ENCODE measurements around the gene TARBP1. TPM values are rescaled to one million over a fixed set of nuclear protein-coding genes. Genes with fewer than 3 reads are reported as not detected.
A peak's percentile ranks its signal among the peaks of the same experiment; 100 is the strongest.
"Not testable (repeated sequence)": the region's sequence is repeated elsewhere in the genome, so short reads cannot be mapped to it uniquely, and the experiment has no call there.

Gene TARBP1
- total and polyA plus RNA-seq, 4 experiments from 2014 or later, result 10.0 to 27.5 (median 20.0) TPM

DNA sequence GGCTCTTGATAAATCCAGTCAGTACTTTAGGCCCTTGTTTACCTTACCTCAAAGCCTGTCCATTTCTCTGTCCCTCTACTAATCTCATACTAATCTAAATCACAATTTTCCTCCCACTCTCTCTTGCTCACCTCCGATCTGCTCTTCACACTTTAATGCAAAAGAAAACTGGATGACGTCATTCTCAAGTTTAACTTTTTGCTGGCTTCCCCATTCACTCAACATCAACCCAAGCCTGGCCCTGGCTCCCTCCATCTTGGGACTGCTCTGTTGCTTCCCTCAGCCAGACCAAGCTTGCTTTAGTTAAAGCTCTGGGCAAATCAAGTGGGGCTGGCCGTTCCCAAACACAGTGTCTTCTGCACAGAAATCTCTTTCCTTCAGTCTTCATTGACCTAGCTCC lies 76.0 kb downstream of the TARBP1 start:
- CTCF ChIA-PET (ENCODE audit: partially characterized antibody), result interaction anchor here (1.3 kb wide), 1 partner anchor 93 kb away, joined by 4 read pairs; no protein-coding TSS in a partner anchor
- Mint-ChIP-seq H3K4me1 (peaks cover 36 to 63% (median 43%) of the 10 kb centered on the region in 4 donors), H3K4me3 (peak overlapping the region in 5 of 8 donors; percentile 17 to 74 (median 45))

GRCh38 chr1:234401658-234402057 lies 77.3 kb downstream of the TARBP1 start:
- H3K9me3 ChIP-seq (ENCODE audit: control insufficient read depth in 1 of 2, low read length in 2 of 2), result no peaks in the 10 kb centered on the region
- no peak for DNase-seq
- peaks cover 35% of the 10 kb centered on the region for H3K4me1 ChIP-seq (ENCODE audit: insufficient read depth, low read length)
- H3K4me1 Mint-ChIP-seq, result peaks cover 38 to 58% (median 45%) of the 10 kb centered on the region in 4 donors
- CTCF ChIA-PET (ENCODE audit: partially characterized antibody), result interaction anchor here (1.1 kb wide), 1 partner anchor 8 kb away, joined by 3 read pairs; no protein-coding TSS in a partner anchor
- H3K4me3 ChIP-seq (ENCODE audit: low read length in 2 of 2), result peak overlapping the region in 1 of 2 donors; percentile 2
- peak overlapping the region; percentile 62 to 95 (median 89) for H3K27ac Mint-ChIP-seq
- H3K36me3 Mint-ChIP-seq, result peaks cover 4% of the 10 kb centered on the region in 2 donors
- peak overlapping the region; percentile 38 for H3K27ac ChIP-seq (ENCODE audit: low read depth, low read length)
- POLR2A ChIA-PET (ENCODE audit: partially characterized antibody), result interaction anchor here (10.1 kb wide), 1 partner anchor 28 kb away, joined by 101 read pairs; the partner anchor contains the start of gene COA6
- intact Hi-C loops (cut with micrococcal nuclease), result no loop called here
- no peaks in the 10 kb centered on the region for H3K9me3 Mint-ChIP-seq
- H3K4me3 Mint-ChIP-seq, result peak overlapping the region; percentile 51 to 91 (median 78)
- H3K36me3 ChIP-seq (ENCODE audit: insufficient read depth, low read length), result no peaks in the 10 kb centered on the region
- no peaks in the 10 kb centered on the region for H3K27me3 Mint-ChIP-seq
- no peaks in the 10 kb centered on the region for H3K27me3 ChIP-seq (ENCODE audit: insufficient read depth, low read length)

More for the DNA sequence above, 76.0 kb downstream of the TARBP1 start:
- peak overlapping the region in 6 of 7 donors; percentile 17 to 76 (median 53) for H3K27ac Mint-ChIP-seq
- Histone ChIP-seq H3K4me3 (ENCODE audit: low read length in 2 of 2) (no peak overlapping the region), H3K4me1 (ENCODE audit: insufficient read depth, low read length) (peaks cover 39% of the 10 kb centered on the region), H3K36me3 (ENCODE audit: insufficient read depth, low read length) (no peaks in the 10 kb centered on the region), H3K27me3 (ENCODE audit: insufficient read depth, low read length) (no peaks in the 10 kb centered on the region), H3K9me3 (ENCODE audit: control insufficient read depth in 1 of 2, low read length in 2 of 2) (no peaks in the 10 kb centered on the region), H3K27ac (ENCODE audit: low read depth, low read length) (no peak overlapping the region)
- intact Hi-C loops (cut with micrococcal nuclease), result no loop called here
- peaks cover 0 to 4% of the 10 kb centered on the region in 2 donors for H3K36me3 Mint-ChIP-seq
- no peak for DNase-seq
- POLR2A ChIA-PET (ENCODE audit: partially characterized antibody), result interaction anchor here (0.9 to 10.1 kb wide), 2 partner anchors 17 to 30 kb away, joined by 3 to 101 read pairs; partner anchors contain the start of gene COA6
- H3K27me3 Mint-ChIP-seq, result no peaks in the 10 kb centered on the region
- no peaks in the 10 kb centered on the region for H3K9me3 Mint-ChIP-seq

DNA sequence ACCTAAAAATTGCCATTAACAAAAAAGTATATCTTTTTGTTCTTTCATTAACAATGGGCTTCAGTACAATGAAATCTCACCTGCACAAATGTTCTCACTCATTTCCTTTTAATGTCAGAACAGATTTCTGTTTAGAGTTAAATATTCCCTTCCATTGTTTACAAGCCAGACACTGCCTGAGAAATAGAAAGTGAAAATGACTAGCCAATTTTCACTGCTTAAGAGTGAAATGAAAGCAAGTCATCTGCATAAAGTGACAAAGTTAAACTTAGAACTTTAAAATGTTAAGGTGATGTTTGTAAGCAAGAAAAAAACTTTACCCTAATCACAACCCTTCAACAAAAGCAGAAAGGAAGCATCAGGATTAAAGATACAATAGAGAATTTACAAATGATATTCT lies 78.2 kb downstream of the TARBP1 start:
- peaks cover 4 to 7% of the 10 kb centered on the region in 2 donors for H3K36me3 Mint-ChIP-seq
- peak overlapping the region; percentile 62 to 95 (median 92) for H3K27ac Mint-ChIP-seq
- CTCF ChIA-PET (ENCODE audit: partially characterized antibody), result no interaction called here
- peak in 4 of 5 donors; percentile 12 to 33 (median 28) for DNase-seq
- peak overlapping the region; percentile 38 for H3K27ac ChIP-seq (ENCODE audit: low read depth, low read length)
- intact Hi-C loops (cut with micrococcal nuclease), result loop anchor here (1.0 kb wide), 2 partner anchors 8 to 27 kb away; partner anchors contain the start of gene COA6
- POLR2A ChIA-PET (ENCODE audit: partially characterized antibody), result interaction anchor here (4.0 kb wide), 1 partner anchor 27 kb away, joined by 27 read pairs; the partner anchor contains the start of gene COA6
- H3K4me1 ChIP-seq (ENCODE audit: insufficient read depth, low read length), result peaks cover 35% of the 10 kb centered on the region
- H3K9me3 ChIP-seq (ENCODE audit: control insufficient read depth in 1 of 2, low read length in 2 of 2), result no peaks in the 10 kb centered on the region
- H3K9me3 Mint-ChIP-seq, result no peaks in the 10 kb centered on the region
- H3K36me3 ChIP-seq (ENCODE audit: insufficient read depth, low read length), result no peaks in the 10 kb centered on the region
- H3K27me3 Mint-ChIP-seq, result no peaks in the 10 kb centered on the region
- peak overlapping the region in 1 of 2 donors; percentile 8 for H3K4me3 ChIP-seq (ENCODE audit: low read length in 2 of 2)
- H3K4me1 Mint-ChIP-seq, result peaks cover 39 to 55% (median 49%) of the 10 kb centered on the region in 4 donors
- H3K27me3 ChIP-seq (ENCODE audit: insufficient read depth, low read length), result no peaks in the 10 kb centered on the region
- H3K4me3 Mint-ChIP-seq, result peak overlapping the region; percentile 72 to 91 (median 80)

DNA sequence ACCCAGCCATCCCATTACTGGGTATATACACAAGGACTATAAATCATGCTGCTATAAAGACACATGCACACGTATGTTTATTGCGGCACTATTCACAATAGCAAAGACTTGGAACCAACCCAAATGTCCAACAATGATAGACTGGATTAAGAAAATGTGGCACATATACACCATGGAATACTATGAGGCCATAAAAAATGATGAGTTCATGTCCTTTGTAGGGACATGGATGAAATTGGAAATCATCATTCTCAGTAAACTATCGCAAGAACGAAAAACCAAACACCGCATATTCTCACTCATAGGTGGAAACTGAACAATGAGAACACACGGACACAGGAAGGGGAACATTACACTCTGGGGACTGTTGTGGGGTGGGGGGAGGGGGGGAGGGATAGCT lies 79.5 kb downstream of the TARBP1 start:
- H3K9me3 ChIP-seq (ENCODE audit: control insufficient read depth in 1 of 2, low read length in 2 of 2); DNase-seq; H3K27ac ChIP-seq (ENCODE audit: low read depth, low read length); H3K36me3 Mint-ChIP-seq; H3K27me3 Mint-ChIP-seq; intact Hi-C loops (cut with micrococcal nuclease); H3K9me3 Mint-ChIP-seq; H3K27me3 ChIP-seq (ENCODE audit: insufficient read depth, low read length); H3K36me3 ChIP-seq (ENCODE audit: insufficient read depth, low read length): not testable (repeated sequence)
- POLR2A ChIA-PET (ENCODE audit: partially characterized antibody), result interaction anchor here (1.0 to 4.0 kb wide), 4 partner anchors 8 to 26 kb away, joined by 3 to 27 read pairs (median 8); partner anchors contain the start of gene COA6
- CTCF ChIA-PET (ENCODE audit: partially characterized antibody), result interaction anchor here (1.6 to 1.9 kb wide), 2 partner anchors 10 to 71 kb away, joined by 3 to 5 read pairs; no protein-coding TSS in a partner anchor
- Mint-ChIP-seq H3K4me3 (peak overlapping the region; percentile 68 to 94 (median 82)), H3K4me1 (peaks cover 39 to 55% (median 49%) of the 10 kb centered on the region in 4 donors), H3K27ac (peak overlapping the region; percentile 78 to 94 (median 85))
- H3K4me1 ChIP-seq (ENCODE audit: insufficient read depth, low read length), result peaks cover 35% of the 10 kb centered on the region
- H3K4me3 ChIP-seq (ENCODE audit: low read length in 2 of 2), result peak overlapping the region in 1 of 2 donors; percentile 48

GRCh38 chr1:234398849-234399381 lies 80.1 kb downstream of the TARBP1 start:
- Histone ChIP-seq H3K4me3 (ENCODE audit: low read length in 2 of 2) (peak overlapping the region in 1 of 2 donors; percentile 48), H3K36me3 (ENCODE audit: insufficient read depth, low read length) (no peaks in the 10 kb centered on the region), H3K9me3 (ENCODE audit: control insufficient read depth in 1 of 2, low read length in 2 of 2) (no peaks in the 10 kb centered on the region), H3K27me3 (ENCODE audit: insufficient read depth, low read length) (no peaks in the 10 kb centered on the region), H3K27ac (ENCODE audit: low read depth, low read length) (peak overlapping the region; percentile 22), H3K4me1 (ENCODE audit: insufficient read depth, low read length) (peaks cover 35% of the 10 kb centered on the region)
- H3K27me3 Mint-ChIP-seq, result no peaks in the 10 kb centered on the region
- ChIA-PET CTCF (ENCODE audit: partially characterized antibody) (interaction anchor here (1.6 to 1.9 kb wide), 2 partner anchors 11 to 70 kb away, joined by 3 to 5 read pairs; no protein-coding TSS in a partner anchor), POLR2A (ENCODE audit: partially characterized antibody) (interaction anchor here (1.0 to 4.0 kb wide), 6 partner anchors 8 to 42 kb away, joined by 3 to 27 read pairs (median 5); partner anchors contain the start of gene COA6)
- peak overlapping the region; percentile 68 to 94 (median 82) for H3K4me3 Mint-ChIP-seq
- peaks cover 9 to 12% of the 10 kb centered on the region in 2 donors for H3K36me3 Mint-ChIP-seq
- peak overlapping the region; percentile 3 to 94 (median 84) for H3K27ac Mint-ChIP-seq
- peaks cover 39 to 55% (median 50%) of the 10 kb centered on the region in 4 donors for H3K4me1 Mint-ChIP-seq
- no peak for DNase-seq
- intact Hi-C loops (cut with micrococcal nuclease), result no loop called here
- no peaks in the 10 kb centered on the region for H3K9me3 Mint-ChIP-seq

GRCh38 chr1:234397732-234398131 lies 81.2 kb downstream of the TARBP1 start:
- Mint-ChIP-seq H3K4me1 (peaks cover 34 to 48% (median 45%) of the 10 kb centered on the region in 4 donors), H3K9me3 (no peaks in the 10 kb centered on the region), H3K27me3 (no peaks in the 10 kb centered on the region), H3K36me3 (peaks cover 12 to 14% of the 10 kb centered on the region in 2 donors), H3K27ac (no peak overlapping the region), H3K4me3 (no peak overlapping the region)
- ChIA-PET CTCF (ENCODE audit: partially characterized antibody) (interaction anchor here (1.9 kb wide), 1 partner anchor 12 kb away, joined by 5 read pairs; no protein-coding TSS in a partner anchor), POLR2A (ENCODE audit: partially characterized antibody) (interaction anchor here (0.6 to 4.0 kb wide), 5 partner anchors 10 to 40 kb away, joined by 3 to 27 read pairs (median 4); partner anchors contain the start of gene COA6)
- no peak for DNase-seq
- Histone ChIP-seq H3K4me3 (ENCODE audit: low read length in 2 of 2) (no peak overlapping the region), H3K4me1 (ENCODE audit: insufficient read depth, low read length) (peaks cover 35% of the 10 kb centered on the region), H3K9me3 (ENCODE audit: control insufficient read depth in 1 of 2, low read length in 2 of 2) (no peaks in the 10 kb centered on the region), H3K27me3 (ENCODE audit: insufficient read depth, low read length) (no peaks in the 10 kb centered on the region), H3K36me3 (ENCODE audit: insufficient read depth, low read length) (no peaks in the 10 kb centered on the region), H3K27ac (ENCODE audit: low read depth, low read length) (no peak overlapping the region)
- intact Hi-C loops (cut with micrococcal nuclease), result no loop called here

DNA sequence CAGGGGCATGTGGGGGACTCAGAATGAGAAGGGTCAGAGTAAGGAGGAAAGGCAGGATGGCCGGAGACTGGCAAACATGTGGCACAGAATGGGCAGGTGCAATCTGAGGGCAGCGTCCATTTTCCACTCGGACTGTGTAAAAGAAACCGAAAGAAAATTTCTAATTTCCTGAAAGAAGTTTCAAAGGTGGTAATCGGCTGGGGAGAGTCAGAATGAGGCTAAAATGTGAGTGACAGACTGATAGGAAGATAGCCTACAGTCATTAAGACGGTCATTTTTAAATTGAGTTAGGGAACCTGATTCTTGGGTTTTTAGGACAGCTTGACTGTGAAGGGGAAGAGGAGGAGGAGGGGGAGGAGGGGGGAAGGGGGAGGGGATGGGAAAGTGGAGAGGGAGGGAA lies 82.1 kb downstream of the TARBP1 start:
- Mint-ChIP-seq H3K9me3 (no peaks in the 10 kb centered on the region), H3K4me1 (peaks cover 31 to 42% (median 40%) of the 10 kb centered on the region in 4 donors), H3K36me3 (peaks cover 16 to 19% of the 10 kb centered on the region in 2 donors), H3K4me3 (peak overlapping the region in 6 of 8 donors; percentile 20 to 75 (median 42)), H3K27me3 (no peaks in the 10 kb centered on the region), H3K27ac (peak overlapping the region; percentile 68 to 97 (median 83))
- Histone ChIP-seq H3K27ac (ENCODE audit: low read depth, low read length) (no peak overlapping the region), H3K36me3 (ENCODE audit: insufficient read depth, low read length) (no peaks in the 10 kb centered on the region), H3K4me1 (ENCODE audit: insufficient read depth, low read length) (peaks cover 28% of the 10 kb centered on the region), H3K9me3 (ENCODE audit: control insufficient read depth in 1 of 2, low read length in 2 of 2) (no peaks in the 10 kb centered on the region), H3K4me3 (ENCODE audit: low read length in 2 of 2) (no peak overlapping the region), H3K27me3 (ENCODE audit: insufficient read depth, low read length) (no peaks in the 10 kb centered on the region)
- intact Hi-C loops (cut with micrococcal nuclease), result no loop called here
- POLR2A ChIA-PET (ENCODE audit: partially characterized antibody), result no interaction called here
- DNase-seq, result peak in 1 of 5 donors; percentile 24
- CTCF ChIA-PET (ENCODE audit: partially characterized antibody), result no interaction called here

All from CD4-positive, alpha-beta memory T cell (primary cell).